Lung (tissue), 12 donors: ENCODE measurements around the gene DNAI4. TPM values are rescaled to one million over a fixed set of nuclear protein-coding genes. Genes with fewer than 3 reads are reported as not detected.
"Not testable (repeated sequence)": the region's sequence is repeated elsewhere in the genome, so short reads cannot be mapped to it uniquely, and the experiment has no call there.

Experiments used
- ATAC-seq: fragments of 200-7000 bp; cut with Tn5 transposase; one replicate; pipeline ENCODE4 v1.9.1; 2020; ENCODE audit warnings: moderate number of reproducible peaks; ENCODE audit not compliant: insufficient read depth, low FRiP score
- DNase-seq, 3 donors: peaks; one replicate each; pipeline ENCODE4 v3.0.0-alpha.2; 2013 to 2017
- H3K27ac ChIP-seq, 2 donors: one replicate each; pipeline ENCODE4 v1.5.1; 2013; ENCODE audit warnings: mild to moderate bottlenecking in 2 of 2, moderate library complexity in 2 of 2, control low read depth in 1 of 2, inconsistent platforms in 1 of 2, low read depth in 1 of 2, low read length in 1 of 2
- H3K27me3 ChIP-seq, 3 donors: one replicate each; pipeline ENCODE4 v1.5.1; 2013; ENCODE audit warnings: low read length in 2 of 3; ENCODE audit not compliant: control insufficient read depth in 3 of 3, insufficient read depth in 3 of 3
- H3K36me3 ChIP-seq, 4 donors: one replicate each; pipeline ENCODE4 v1.5.1; 2013; ENCODE audit warnings: low read length in 4 of 4, mild to moderate bottlenecking in 1 of 4, moderate library complexity in 1 of 4; ENCODE audit not compliant: control insufficient read depth in 4 of 4, insufficient read depth in 4 of 4
- H3K4me1 ChIP-seq, 5 donors: one replicate each; pipeline ENCODE4 v1.5.1; 2013; ENCODE audit warnings: low read length in 5 of 5, mild to moderate bottlenecking in 2 of 5, moderate library complexity in 1 of 5; ENCODE audit not compliant: control insufficient read depth in 5 of 5, insufficient read depth in 5 of 5
- H3K4me3 ChIP-seq: one replicate; pipeline ENCODE4 v1.5.1; 2013; ENCODE audit warnings: mild to moderate bottlenecking, control low read depth, moderate library complexity
- H3K9ac ChIP-seq, 2 donors: one replicate each; pipeline ENCODE4 v1.5.1; 2013; ENCODE audit warnings: low read length in 2 of 2, control low read depth in 1 of 2; ENCODE audit not compliant: insufficient read depth in 1 of 2
- H3K9me3 ChIP-seq, 4 donors: one replicate each; pipeline ENCODE4 v1.5.1; 2013; ENCODE audit warnings: low read length in 3 of 4, mild to moderate bottlenecking in 1 of 4, moderate library complexity in 1 of 4; ENCODE audit not compliant: control insufficient read depth in 4 of 4, insufficient read depth in 3 of 4
- WGBS, 2 donors: extraction: QIAGEN DNeasy Blood & Tissue Kit; methylation state at CpG; one replicate each; pipeline ENCODE4 v1.1.7; 2013; 5-methylcytosine and 5-hydroxymethylcytosine counted together
- polyA plus RNA-seq, 2 donors: library from polyadenylated mRNA; stranded (reverse); fragments of 200-250 nt; gene quantifications; one replicate each; pipeline ENCODE4 v1.2.1, GENCODE V29; 2013
- total RNA-seq, 2 donors: library from RNA; depleted of rRNA in 1 of 2; stranded (reverse); fragments of >200 nt in 1 of 2; gene quantifications; one replicate each; pipeline ENCODE4 v1.2.1, GENCODE V29; 2014 to 2021
- TF ChIP-seq, protein P1 (sequence below): IDR thresholded peaks from 2 replicates; pipeline ENCODE4 v1.5.1; 2012; ENCODE audit warnings: mild to moderate bottlenecking; ENCODE audit errors: control extremely low read depth, extremely low read depth
- donor health status: control.
- donor health status: control.
- donor health status: Bipolar disorder and iron deficiency.
- donor health status: healthy.
- donor health status: DM: yes; HTN: yes; CAD: no.

Gene DNAI4
- total and polyA plus RNA-seq, 4 donors: 4.4 to 61.1 (median 15.5) TPM

DNA sequence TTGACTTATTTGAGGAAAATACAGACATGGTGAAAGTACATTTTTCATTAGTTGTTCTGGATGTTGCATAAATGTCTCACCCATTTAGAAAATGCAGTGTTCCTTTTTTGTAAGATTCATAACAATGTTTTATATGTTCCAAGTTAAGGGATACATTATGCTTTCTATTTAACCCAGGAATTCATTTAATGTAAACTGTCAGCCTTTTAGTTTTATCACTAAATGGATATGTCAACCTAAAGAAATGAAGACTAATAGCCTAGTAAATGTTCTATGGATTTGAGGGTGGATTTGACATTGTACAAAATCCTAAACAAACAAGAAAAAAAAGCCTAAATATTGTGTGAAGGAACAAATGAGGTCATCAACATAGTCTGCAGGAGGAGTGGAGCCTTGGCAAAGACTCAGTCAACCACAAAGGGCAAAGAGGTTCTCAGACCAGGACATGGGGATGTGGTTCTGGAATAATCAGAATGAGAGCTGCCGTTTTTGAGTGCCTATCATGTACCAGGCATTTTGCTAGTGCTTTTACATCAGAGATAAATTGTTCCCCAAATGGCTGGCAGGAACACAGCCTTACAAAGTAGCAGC, 114.8 kb downstream of the DNAI4 start:
- DNase-seq (no peak), ATAC-seq (no peak)
- WGBS, 2 donors: 71 to 84% methylated on average over 1 of the region's 1 CpG
- H3K4me3 ChIP-seq: no peak overlapping the region
- H3K27me3 ChIP-seq: no peaks in the 10 kb centered on the region
- no peak overlapping the region for H3K27ac ChIP-seq
- H3K36me3 ChIP-seq: no peaks in the 10 kb centered on the region
- TF ChIP-seq, protein P1, sequence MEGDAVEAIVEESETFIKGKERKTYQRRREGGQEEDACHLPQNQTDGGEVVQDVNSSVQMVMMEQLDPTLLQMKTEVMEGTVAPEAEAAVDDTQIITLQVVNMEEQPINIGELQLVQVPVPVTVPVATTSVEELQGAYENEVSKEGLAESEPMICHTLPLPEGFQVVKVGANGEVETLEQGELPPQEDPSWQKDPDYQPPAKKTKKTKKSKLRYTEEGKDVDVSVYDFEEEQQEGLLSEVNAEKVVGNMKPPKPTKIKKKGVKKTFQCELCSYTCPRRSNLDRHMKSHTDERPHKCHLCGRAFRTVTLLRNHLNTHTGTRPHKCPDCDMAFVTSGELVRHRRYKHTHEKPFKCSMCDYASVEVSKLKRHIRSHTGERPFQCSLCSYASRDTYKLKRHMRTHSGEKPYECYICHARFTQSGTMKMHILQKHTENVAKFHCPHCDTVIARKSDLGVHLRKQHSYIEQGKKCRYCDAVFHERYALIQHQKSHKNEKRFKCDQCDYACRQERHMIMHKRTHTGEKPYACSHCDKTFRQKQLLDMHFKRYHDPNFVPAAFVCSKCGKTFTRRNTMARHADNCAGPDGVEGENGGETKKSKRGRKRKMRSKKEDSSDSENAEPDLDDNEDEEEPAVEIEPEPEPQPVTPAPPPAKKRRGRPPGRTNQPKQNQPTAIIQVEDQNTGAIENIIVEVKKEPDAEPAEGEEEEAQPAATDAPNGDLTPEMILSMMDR: no peak
- no peak overlapping the region for H3K9ac ChIP-seq
- H3K9me3 ChIP-seq: no peaks in the 10 kb centered on the region
- no peaks in the 10 kb centered on the region for H3K4me1 ChIP-seq

- H3K4me1 ChIP-seq: no peaks in the 10 kb centered on the region
- ATAC-seq (no peak), DNase-seq (no peak)
- H3K9ac ChIP-seq: no peak overlapping the region
- 84 to 95% methylated on average over 1 of the region's 1 CpG for WGBS, 2 donors
- H3K9me3 ChIP-seq: no peaks in the 10 kb centered on the region
- H3K4me3 ChIP-seq: no peak overlapping the region
- no peaks in the 10 kb centered on the region for H3K27me3 ChIP-seq
- TF ChIP-seq, protein P1: no peak
- no peaks in the 10 kb centered on the region for H3K36me3 ChIP-seq
- no peak overlapping the region for H3K27ac ChIP-seq
These were observed 115.4 kb downstream of the DNAI4 start for GRCh38 chr1:66809245-66809644.

DNA sequence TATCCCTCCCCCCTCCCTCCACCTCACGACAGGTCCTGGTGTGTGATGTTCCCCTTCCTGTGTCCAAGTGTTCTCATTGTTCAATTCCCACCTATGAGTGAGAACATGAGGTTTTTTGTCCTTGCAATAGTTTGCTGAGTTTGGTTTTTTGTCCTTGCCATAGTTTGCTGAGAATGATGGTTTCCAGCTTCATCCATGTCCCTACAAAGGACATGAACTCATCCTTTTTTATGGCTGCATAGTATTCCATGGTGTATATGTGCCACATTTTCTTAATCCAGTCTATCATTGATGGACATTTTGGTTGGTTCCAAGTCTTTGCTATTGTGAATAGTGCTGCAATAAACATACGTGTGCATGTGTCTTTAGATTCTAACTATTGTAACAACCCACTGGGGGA, 128.8 kb downstream of the DNAI4 start:
- H3K4me3 ChIP-seq, H3K9me3 ChIP-seq, H3K27me3 ChIP-seq, H3K4me1 ChIP-seq, H3K27ac ChIP-seq, ATAC-seq, DNase-seq, H3K9ac ChIP-seq, H3K36me3 ChIP-seq: not testable (repeated sequence)
- WGBS, 2 donors: 94 to 96% methylated on average over 2 of the region's 2 CpGs

DNA sequence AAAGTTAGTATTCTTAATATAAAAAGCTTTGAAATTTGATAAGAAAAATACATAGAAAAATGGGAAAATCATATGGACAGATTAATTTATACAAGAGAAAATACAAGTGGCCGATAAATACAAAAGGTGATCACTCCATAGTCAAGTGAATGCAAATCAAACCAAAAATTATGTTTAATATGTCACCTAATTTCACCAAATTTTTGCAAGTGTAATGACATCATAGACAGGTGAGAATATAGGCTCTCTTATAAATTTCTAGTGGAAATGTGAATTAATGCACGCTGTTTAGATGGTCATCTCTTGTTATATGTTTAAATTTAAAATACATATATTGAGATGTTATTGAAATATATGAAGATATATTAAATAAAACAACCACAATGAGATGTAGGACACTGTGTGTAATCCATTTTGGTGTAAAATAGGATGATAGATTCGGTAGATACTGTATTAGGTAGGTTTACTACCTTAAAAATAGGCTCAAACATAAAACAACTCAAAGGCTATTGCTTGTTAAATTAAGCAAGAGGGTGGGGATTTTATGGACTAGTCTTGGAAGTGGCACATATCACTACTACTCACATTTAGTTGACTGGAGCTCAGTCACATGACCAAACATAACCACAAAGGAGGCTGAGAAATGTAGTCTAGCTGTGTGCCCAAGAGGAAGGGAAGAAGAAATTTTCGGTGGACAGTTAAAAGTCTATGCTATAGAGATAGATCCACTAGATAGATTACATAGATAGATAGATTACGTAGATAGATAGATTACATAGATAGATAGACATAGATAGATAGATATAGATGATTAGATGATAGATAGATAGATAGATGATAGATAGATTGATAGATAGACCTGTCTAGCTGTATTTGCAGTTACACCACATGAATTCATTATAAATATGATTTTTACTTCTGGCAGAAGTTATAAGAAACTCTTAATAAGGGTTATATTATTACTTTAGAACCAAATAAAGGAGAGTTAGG, 132.7 kb downstream of the DNAI4 start:
- Histone ChIP-seq H3K9ac (no peak overlapping the region), H3K9me3 (no peaks in the 10 kb centered on the region), H3K27me3 (no peaks in the 10 kb centered on the region), H3K4me3 (no peak overlapping the region), H3K36me3 (no peaks in the 10 kb centered on the region), H3K27ac (no peak overlapping the region), H3K4me1 (no peaks in the 10 kb centered on the region)
- TF ChIP-seq, protein P1: no peak
- no peak for DNase-seq
- ATAC-seq: no peak
- 87 to 92% methylated on average over 5 of the region's 5 CpGs for WGBS, 2 donors
